Measurements from ENCODE around the gene SIMC1.
"Not testable (repeated sequence)": the region's sequence is repeated elsewhere in the genome, so short reads cannot be mapped to it uniquely, and the experiment has no call there.

The SIMC1 gene

DNA sequence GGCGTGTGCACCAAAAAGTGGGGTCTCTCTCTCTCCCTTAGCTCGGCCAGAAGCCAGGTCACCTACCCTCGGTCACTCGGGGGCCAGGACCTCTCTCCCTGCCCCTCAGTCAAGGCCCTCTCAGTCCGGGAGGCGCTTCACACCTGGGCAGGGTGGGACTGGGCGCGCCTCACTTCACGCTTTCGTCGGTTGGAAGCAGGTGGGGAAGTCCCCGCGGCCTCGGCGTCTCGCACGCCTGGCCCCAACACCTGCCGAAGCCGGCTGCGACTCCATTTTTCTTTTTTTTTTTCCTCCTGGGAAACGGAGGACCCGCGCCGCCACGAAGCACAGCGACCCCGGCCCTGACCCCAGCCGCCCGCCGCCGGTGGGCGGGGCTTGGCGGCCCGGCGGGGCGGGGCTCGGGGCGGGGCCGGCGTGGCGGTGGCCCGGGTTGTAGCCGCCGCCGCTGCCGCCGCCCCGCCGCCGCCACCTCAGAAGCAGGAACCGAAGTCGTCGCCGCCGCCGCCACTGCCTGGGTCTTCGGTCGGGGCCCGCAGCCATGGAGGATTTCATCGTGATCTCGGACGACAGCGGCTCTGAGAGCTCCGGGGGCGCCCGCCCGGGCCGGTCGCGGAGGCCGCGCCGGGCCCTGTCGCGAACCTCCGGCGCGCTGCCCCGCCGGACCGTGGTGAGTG is at the start of gene SIMC1:
Gene SIMC1, plus strand, starts transcription at position 454 of the 674 bp plus-strand sequence. Its CDS starts 85 bp downstream, at position 539.
- H3K36me3 ChIP-seq (ENCODE audit: insufficient read depth, low read depth, low read length); H3K9ac ChIP-seq (ENCODE audit: low read depth, low read length); H3K27me3 ChIP-seq (ENCODE audit: insufficient read depth, low read length); H3K4me1 ChIP-seq (ENCODE audit: insufficient read depth, low read length); H3K9me3 ChIP-seq (ENCODE audit: insufficient read depth, low read depth, low read length); H3K27ac ChIP-seq (ENCODE audit: low read length): not testable (repeated sequence)
- H3K4me3 ChIP-seq (ENCODE audit: low read length), result peak within 1 kb of the TSS; percentile 38; the same call in 1 of the 2 replicates

DNA sequence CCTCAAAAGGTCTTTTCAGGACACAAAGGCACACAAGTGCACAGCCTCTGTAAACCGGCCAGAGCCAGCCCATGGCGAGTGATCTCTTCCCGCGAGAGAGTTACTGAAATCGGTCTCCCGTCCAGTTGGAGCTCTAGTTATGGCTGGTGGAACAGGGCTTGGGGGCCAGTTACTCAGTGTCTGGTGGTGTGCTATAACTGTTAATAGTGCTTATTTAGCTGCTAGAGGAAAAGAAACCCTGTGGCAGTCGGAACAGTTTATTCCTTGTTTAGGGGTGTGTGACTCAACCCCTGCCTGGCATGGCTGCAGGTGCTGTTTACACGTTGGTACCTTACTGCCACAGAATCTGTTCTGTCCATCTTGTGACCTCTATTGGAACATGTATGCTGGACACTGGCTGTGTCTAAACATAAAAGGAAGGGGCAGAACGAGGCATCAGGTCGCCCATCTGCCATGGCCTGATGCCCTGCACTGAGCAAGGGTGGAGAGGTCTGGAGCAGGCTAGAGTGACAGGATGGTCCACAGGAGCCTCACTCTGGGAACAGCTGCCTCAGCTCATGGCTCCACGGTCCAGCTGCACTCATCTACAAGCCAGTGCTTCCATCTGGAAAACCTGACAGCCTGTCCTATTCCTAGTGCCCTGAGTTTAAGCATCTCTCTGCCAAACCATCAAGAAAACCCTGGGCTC is 49.6 kb upstream of the SIMC1 start:
- Histone ChIP-seq H3K27me3 (ENCODE audit: insufficient read depth, low read length) (peaks cover 15% of the 10 kb centered on the region), H3K4me1 (ENCODE audit: insufficient read depth, low read length) (peaks cover 2% of the 10 kb centered on the region; the same call in 1 of the 2 replicates), H3K27ac (ENCODE audit: low read length) (no peak overlapping the region), H3K4me3 (ENCODE audit: low read length) (no peak overlapping the region), H3K9ac (ENCODE audit: low read depth, low read length) (no peak overlapping the region), H3K36me3 (ENCODE audit: insufficient read depth, low read depth, low read length) (no peaks in the 10 kb centered on the region), H3K9me3 (ENCODE audit: insufficient read depth, low read depth, low read length) (no peaks in the 10 kb centered on the region)

DNA sequence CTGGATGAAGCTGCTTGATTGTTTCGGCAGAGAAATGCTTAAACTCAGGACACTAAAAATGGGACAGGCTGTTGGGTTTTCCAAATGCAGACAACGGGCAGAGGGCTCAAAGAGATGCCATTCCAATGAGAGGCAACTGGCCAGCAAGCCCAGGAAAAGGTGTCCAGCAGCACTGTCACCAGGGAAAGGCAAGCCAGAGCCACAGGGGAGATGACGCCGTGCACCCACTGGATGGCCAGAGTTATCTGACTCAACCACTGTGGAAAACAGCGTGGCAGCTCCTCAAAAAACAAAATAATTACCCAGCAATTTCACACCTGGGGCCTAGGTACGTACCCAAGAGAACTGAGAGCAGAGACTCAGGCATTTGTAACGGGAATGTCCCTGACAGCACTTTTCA is 48.4 kb upstream of the SIMC1 start:
- Histone ChIP-seq H3K36me3 (ENCODE audit: insufficient read depth, low read depth, low read length) (no peaks in the 10 kb centered on the region), H3K27me3 (ENCODE audit: insufficient read depth, low read length) (peaks cover 24% of the 10 kb centered on the region), H3K9ac (ENCODE audit: low read depth, low read length) (no peak overlapping the region), H3K4me1 (ENCODE audit: insufficient read depth, low read length) (no peaks in the 10 kb centered on the region), H3K9me3 (ENCODE audit: insufficient read depth, low read depth, low read length) (no peaks in the 10 kb centered on the region), H3K4me3 (ENCODE audit: low read length) (no peak overlapping the region), H3K27ac (ENCODE audit: low read length) (no peak overlapping the region)

DNA sequence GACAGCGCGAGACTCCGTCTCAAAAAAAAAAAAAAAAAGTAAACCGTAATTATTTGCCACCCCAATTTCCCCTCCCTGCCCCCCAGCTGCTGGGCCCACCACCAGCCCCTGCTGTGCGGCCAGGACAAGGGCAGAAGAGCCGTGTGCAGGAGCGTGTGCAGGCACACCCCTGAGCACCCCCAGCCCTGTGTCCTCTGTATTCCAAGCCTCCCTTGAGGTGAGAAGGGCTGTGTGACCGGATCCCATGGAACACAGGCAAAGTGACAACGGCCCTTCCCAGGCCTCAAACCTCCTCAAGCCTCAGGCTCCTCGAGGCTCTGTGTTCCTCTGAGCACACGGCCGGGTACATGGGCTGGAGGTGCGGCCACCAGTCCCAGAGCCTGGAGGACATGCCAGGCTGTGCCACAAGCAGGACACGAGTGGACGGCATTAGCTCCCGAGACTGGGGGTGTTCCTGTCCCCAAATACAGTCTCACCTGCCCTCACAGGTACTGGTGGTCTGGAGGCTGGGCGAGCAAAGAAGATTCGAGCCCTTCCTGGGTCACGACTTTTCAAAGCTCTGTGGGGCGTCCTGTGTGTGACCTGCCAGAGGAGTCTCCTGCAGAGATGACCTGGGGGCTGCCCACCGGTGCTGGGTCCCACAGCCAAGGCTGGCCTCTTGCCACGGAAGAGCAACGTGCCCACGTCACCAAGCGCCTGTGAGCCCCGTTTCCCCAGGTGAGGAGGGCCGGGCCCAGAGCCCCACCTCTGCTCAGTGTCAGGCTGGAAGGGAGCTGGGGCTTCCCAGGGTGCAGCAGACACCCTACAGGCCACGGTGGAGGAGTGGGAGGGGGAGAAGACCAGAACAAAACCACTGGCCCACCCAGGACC is 47.1 kb upstream of the SIMC1 start:
- Histone ChIP-seq H3K9me3 (ENCODE audit: insufficient read depth, low read depth, low read length) (no peaks in the 10 kb centered on the region), H3K27me3 (ENCODE audit: insufficient read depth, low read length) (peaks cover 35% of the 10 kb centered on the region), H3K9ac (ENCODE audit: low read depth, low read length) (no peak overlapping the region), H3K36me3 (ENCODE audit: insufficient read depth, low read depth, low read length) (no peaks in the 10 kb centered on the region), H3K4me3 (ENCODE audit: low read length) (no peak overlapping the region), H3K4me1 (ENCODE audit: insufficient read depth, low read length) (no peaks in the 10 kb centered on the region), H3K27ac (ENCODE audit: low read length) (no peak overlapping the region)

DNA sequence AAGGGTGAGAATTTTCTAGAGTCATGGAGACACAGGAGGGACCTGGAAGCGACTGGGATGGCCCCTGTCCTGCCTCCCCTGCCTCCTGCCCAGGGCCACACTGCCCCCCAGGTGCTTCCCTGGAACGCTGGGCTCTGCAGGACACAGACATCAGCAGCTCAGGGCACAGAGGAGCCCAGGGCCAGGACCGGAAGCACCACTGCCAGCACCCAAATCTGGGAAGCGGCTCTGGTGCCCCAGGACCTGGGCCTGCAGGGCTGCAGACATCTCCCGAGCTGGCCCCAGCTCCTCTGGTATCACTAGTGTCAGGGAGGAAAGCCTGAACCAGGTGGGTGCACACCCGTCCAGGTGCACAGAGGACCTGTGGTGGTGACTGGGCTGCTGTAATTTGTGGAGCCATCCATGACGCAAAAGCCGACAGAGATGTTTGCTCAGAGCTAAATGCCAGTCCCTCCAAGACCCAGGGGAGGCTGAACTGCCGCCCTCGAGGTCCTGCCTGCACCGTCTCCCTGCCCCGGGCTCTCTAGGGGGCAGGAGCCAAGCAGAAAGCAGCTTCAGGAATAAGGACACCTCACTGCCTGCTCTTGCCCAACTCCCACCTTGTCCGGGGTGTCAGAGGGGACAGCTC is 46.0 kb upstream of the SIMC1 start:
- no peaks in the 10 kb centered on the region for H3K9me3 ChIP-seq (ENCODE audit: insufficient read depth, low read depth, low read length)
- H3K4me3 ChIP-seq (ENCODE audit: low read length), result no peak overlapping the region
- peaks cover 41% of the 10 kb centered on the region for H3K27me3 ChIP-seq (ENCODE audit: insufficient read depth, low read length)
- no peaks in the 10 kb centered on the region for H3K4me1 ChIP-seq (ENCODE audit: insufficient read depth, low read length)
- no peaks in the 10 kb centered on the region for H3K36me3 ChIP-seq (ENCODE audit: insufficient read depth, low read depth, low read length)
- no peak overlapping the region for H3K27ac ChIP-seq (ENCODE audit: low read length)
- no peak overlapping the region for H3K9ac ChIP-seq (ENCODE audit: low read depth, low read length)

DNA sequence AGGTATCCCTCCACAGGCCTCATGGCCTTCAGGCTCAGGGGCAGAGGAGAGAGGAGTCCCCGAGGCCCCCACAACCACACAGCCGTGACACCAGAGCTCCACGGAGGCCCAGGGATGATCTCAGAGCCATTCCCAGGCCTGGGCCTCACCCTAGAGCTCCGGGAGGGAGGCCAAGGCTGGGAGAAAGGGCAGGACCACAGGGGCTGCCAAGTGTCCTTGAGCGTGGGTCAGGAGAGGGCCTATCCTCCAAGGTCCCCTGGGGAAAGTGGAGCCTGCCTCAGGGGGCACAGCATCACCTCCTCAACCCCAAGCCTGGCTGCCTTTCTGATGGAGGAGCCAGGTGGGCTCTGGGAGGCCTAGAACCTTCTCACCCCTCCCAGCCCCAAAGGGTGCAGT is 45.5 kb upstream of the SIMC1 start:
- not testable (repeated sequence) for H3K27ac ChIP-seq (ENCODE audit: low read length); H3K9ac ChIP-seq (ENCODE audit: low read depth, low read length); H3K4me1 ChIP-seq (ENCODE audit: insufficient read depth, low read length); H3K9me3 ChIP-seq (ENCODE audit: insufficient read depth, low read depth, low read length); H3K36me3 ChIP-seq (ENCODE audit: insufficient read depth, low read depth, low read length); H3K4me3 ChIP-seq (ENCODE audit: low read length)
- H3K27me3 ChIP-seq (ENCODE audit: insufficient read depth, low read length), result peaks cover 46% of the 10 kb centered on the region

DNA sequence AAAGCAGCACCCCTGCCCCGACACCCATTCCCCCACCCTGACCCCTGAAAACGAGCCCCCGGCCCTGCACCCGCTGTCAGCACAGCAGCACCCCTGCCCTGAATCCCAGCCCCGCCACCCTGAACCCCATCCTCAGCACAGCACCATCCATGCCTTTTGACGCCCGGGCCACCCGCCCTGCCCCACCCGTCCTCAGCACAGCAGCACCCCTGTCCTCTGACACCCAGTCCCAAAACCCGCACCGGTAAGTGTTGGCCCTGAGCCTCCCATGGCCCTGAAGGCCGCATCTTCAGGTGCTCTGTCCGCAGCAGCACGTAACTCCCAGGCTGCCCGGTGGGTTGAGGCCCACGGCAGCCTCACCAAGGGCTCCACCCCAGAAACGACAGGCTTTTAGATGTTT is 44.6 kb upstream of the SIMC1 start:
- not testable (repeated sequence) for H3K36me3 ChIP-seq (ENCODE audit: insufficient read depth, low read depth, low read length); H3K9me3 ChIP-seq (ENCODE audit: insufficient read depth, low read depth, low read length); H3K4me1 ChIP-seq (ENCODE audit: insufficient read depth, low read length); H3K9ac ChIP-seq (ENCODE audit: low read depth, low read length); H3K27ac ChIP-seq (ENCODE audit: low read length); H3K4me3 ChIP-seq (ENCODE audit: low read length)
- peaks cover 55% of the 10 kb centered on the region for H3K27me3 ChIP-seq (ENCODE audit: insufficient read depth, low read length)

DNA sequence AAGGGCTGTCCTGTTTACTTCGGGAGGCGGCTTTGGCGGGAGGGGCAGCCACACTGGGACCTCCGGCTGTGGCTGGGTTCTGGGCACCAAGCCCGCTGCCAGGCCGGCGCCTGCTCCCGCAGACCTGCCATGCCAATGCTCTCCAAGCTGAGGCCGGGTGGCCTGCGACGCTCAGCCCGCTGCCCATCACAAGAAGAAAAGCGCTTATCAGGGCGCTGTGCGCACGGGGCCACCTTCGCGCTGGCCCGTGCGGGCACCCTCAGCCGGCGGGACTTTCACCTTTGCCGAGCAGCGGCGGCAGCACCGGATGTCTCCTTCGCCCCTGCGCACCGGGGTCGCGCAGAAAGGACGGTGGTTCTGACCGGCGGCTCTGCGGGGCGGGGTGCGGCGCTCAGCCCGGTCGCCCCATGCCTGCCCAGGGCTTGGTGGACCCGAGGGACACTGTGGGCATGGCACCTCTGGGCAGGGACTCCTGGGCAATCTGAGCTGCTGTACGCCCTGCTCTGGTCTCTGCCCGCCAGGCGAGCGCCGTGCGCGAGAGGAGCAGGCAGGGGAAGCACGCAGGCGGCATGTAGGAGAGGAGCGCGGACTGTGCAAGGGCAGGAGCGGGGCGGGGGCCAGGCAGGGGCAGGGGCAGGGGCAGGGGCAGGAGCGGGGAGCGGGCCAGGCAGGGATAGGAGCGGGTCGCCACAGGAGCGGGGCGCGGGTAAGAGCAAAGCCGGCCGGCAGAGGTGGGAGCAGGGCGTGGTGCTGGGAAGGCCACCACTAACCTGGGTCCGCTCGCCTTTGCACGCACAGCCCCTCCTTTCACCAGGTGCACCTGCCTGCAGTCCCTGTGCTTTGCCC is 43.8 kb upstream of the SIMC1 start:
- H3K9ac ChIP-seq (ENCODE audit: low read depth, low read length); H3K4me1 ChIP-seq (ENCODE audit: insufficient read depth, low read length); H3K36me3 ChIP-seq (ENCODE audit: insufficient read depth, low read depth, low read length); H3K27ac ChIP-seq (ENCODE audit: low read length); H3K9me3 ChIP-seq (ENCODE audit: insufficient read depth, low read depth, low read length): not testable (repeated sequence)
- peaks cover 63% of the 10 kb centered on the region for H3K27me3 ChIP-seq (ENCODE audit: insufficient read depth, low read length)
- H3K4me3 ChIP-seq (ENCODE audit: low read length), result peak overlapping the region; percentile 46; the same call in 1 of the 2 replicates

DNA sequence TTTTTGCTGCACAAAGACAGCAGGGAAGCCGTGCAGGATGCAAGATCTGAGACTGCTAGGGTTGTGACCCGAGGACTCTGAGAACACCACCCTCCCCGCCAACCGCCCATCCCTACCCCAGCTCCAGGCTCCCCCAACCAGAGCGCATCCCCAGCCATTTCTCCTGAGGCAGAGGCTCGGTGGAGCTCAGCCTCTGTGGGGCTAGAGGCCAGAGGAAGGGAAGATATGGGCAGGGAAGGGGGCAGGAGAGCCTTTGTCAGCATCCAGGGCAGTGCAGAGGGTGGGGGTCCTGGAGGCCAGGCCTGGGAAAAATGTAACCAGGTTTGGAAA is 43.2 kb upstream of the SIMC1 start:
- H3K27me3 ChIP-seq (ENCODE audit: insufficient read depth, low read length), result peaks cover 69% of the 10 kb centered on the region
- not testable (repeated sequence) for H3K36me3 ChIP-seq (ENCODE audit: insufficient read depth, low read depth, low read length); H3K4me3 ChIP-seq (ENCODE audit: low read length); H3K4me1 ChIP-seq (ENCODE audit: insufficient read depth, low read length); H3K9me3 ChIP-seq (ENCODE audit: insufficient read depth, low read depth, low read length); H3K27ac ChIP-seq (ENCODE audit: low read length); H3K9ac ChIP-seq (ENCODE audit: low read depth, low read length)

DNA sequence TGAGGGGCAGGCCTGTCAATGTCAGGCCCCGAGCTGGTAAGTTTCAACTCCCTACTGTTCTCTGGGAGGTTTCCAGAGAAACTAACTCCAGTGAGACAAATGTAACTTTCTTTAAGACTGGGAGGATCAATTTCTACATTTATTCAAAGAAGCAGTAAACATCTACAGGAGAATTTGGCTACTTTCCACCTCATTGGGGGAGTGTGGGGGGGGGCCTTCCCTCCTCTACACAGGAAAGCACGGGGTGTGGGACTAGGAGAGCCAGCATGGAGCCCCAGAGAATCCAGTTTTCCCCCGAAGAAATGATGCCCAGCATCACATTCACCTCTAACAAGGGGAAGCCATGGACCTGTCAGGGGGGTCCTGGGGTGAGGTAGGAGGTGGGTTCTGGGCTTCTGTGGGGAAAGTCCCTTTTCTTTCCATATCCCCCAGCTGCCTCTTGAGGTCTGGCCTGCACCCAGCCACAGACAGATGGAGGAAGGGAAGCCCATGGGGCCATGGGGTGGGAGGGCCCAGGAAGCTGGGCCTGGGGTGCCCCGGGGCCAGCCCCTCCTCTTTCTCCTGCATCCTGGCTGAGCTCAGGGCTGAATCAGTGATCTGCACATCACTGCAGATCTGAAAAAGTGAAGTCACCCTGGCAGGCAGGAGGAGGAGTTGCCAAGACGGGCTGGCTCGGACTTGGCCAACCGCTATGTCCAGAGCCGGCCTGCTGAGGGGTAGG is 42.6 kb upstream of the SIMC1 start:
- not testable (repeated sequence) for H3K36me3 ChIP-seq (ENCODE audit: insufficient read depth, low read depth, low read length); H3K4me3 ChIP-seq (ENCODE audit: low read length); H3K9me3 ChIP-seq (ENCODE audit: insufficient read depth, low read depth, low read length); H3K4me1 ChIP-seq (ENCODE audit: insufficient read depth, low read length); H3K9ac ChIP-seq (ENCODE audit: low read depth, low read length); H3K27ac ChIP-seq (ENCODE audit: low read length)
- H3K27me3 ChIP-seq (ENCODE audit: insufficient read depth, low read length), result peaks cover 75% of the 10 kb centered on the region

Measured in iPS-20b (cell line).